HG02852 (cell line): ENCODE results near the gene CTSA.
"Not testable (repeated sequence)": the region's sequence is repeated elsewhere in the genome, so short reads cannot be mapped to it uniquely, and the experiment has no call there.

Source experiments
- ATAC-seq: cut with Tn5 transposase; IDR thresholded peaks from one replicate; pipeline ENCODE4 v1.9.1; 2021; ENCODE audit warnings: mild to moderate bottlenecking, moderate library complexity; ENCODE audit not compliant: unreplicated experiment

CTSA gene

DNA sequence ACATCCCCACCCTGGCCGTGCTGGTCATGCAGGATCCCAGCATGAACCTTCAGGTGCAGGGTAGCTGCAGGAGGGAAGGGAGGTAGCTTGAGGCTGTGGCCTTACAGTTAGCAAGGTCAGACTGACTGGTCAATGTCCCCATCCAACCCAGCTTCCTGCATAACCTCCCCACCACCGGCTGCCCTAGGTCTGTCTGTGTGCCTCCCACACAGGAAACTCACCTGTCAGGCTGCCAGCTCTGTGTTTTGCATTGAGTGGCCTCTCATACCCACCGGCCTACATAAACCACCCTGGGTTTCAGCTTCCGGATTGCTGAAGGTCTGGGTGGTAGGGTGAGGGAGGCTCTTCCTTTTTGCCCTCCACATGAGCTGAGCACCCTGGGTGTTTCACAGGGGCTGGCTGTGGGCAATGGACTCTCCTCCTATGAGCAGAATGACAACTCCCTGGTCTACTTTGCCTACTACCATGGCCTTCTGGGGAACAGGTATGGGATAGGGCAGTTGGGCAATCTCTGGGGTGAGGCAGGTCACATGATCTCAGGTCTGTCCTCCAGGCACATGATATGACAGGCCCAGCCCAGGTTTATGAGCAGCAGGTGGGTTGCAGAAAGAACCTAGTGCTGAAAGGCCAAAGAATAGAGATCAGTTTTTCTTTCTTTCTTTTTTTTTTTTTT lies 1.8 kb downstream of the CTSA start:
- ATAC-seq = no peak

- no peak for ATAC-seq
Measured at GRCh38 chr20:45893831-45894230, 2.7 kb downstream of the CTSA start.

GRCh38 chr20:45894797-45895196 lies 3.7 kb downstream of the CTSA start:
- no peak for ATAC-seq

DNA sequence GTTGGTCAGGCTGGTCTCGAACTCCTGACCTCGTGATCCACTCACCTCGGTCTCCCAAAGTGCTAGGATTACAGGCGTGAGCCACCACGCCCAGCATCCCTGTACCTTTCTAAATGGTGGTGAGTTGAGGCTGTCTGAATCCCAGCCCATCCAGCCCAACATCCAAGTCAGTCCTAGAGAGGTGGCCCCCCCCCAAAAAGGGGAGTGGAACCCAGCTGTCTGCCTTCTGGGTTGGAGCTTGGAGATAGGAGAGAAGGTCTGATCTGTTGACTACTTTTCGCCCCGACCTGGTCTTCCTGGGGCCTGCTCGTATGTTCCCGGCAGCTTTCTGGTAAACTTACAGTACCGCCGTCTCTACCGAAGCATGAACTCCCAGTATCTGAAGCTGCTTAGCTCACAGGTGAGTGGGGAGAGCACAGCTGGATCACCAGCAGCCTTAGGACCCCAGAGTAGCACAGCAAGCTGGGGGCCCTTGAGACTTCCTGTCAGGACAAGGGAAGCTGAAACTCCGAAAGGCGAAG lies 5.6 kb downstream of the CTSA start:
- no peak for ATAC-seq

DNA sequence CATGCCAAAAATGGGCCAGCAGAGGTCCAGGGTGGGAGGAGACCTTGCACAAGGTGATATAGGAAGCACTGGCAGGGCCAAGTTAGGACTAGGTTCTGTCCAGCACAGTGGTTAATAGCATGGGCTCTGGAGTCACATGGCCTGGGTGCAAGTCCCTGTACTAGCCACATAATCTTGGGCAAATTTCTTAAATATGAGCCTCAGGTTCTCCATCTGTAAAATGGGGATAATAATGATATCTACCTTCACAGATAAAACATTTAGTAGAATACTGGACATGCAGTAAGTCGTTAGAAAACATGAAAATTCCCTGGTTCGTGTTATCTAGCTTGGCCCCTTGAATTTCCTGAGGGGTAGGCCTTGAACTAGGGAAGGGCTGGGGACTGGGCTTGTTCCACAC lies 6.2 kb downstream of the CTSA start:
- no peak for ATAC-seq

GRCh38 chr20:45897692-45898091 lies 6.6 kb downstream of the CTSA start:
- no peak for ATAC-seq

DNA sequence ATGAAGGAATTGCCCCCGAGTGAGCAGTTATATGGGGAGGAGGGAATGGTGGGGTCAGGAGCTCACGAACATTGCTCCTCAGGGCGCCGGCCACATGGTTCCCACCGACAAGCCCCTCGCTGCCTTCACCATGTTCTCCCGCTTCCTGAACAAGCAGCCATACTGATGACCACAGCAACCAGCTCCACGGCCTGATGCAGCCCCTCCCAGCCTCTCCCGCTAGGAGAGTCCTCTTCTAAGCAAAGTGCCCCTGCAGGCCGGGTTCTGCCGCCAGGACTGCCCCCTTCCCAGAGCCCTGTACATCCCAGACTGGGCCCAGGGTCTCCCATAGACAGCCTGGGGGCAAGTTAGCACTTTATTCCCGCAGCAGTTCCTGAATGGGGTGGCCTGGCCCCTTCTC lies 7.2 kb downstream of the CTSA start:
- no peak for ATAC-seq

DNA sequence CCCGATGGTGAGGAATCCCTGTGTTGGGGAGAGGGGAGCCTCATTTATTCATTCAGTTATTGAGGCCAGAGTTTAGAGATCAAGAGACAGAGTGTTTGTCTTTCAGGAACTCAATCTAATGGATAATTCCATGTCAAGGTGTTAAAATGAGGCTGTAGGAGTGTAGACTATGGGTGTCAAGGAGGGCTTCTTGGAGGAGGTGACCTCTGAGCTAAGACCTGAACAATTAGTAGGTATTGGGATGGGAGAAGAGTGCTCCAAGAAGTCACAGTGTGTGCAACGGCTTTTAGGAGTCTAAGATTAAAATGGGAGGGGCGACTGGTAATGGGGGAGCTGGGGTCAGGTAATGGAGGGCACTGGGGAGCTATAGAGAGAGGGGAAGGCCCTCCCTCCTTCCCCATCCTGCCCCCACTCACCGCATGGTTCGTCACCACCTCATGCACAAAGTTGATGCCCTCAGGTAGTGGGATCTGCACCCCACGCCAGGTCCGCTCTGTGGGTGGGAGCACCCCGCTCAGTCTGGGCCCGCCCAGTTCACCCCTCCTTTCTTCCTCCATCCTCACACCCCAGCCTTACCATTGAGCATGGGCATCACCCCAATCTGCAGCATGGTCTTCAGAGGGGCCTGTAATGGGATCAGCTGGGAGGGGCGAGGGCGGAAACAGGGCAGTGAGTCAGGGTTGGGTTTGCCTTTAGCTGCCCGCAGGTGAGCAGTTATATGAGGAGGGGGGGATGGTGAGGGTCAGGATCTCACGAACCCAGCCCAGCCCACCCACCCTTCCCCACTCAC lies 8.1 kb downstream of the CTSA start:
- ATAC-seq = no peak

- ATAC-seq = not testable (repeated sequence)
Measured at GRCh38 chr20:45901332-45901731, 10.2 kb downstream of the CTSA start.

- ATAC-seq = no peak
Measured at GRCh38 chr20:45902199-45902701, 11.1 kb downstream of the CTSA start.

- ATAC-seq = no peak
Measured at GRCh38 chr20:45904583-45905504, 13.7 kb downstream of the CTSA start.

DNA sequence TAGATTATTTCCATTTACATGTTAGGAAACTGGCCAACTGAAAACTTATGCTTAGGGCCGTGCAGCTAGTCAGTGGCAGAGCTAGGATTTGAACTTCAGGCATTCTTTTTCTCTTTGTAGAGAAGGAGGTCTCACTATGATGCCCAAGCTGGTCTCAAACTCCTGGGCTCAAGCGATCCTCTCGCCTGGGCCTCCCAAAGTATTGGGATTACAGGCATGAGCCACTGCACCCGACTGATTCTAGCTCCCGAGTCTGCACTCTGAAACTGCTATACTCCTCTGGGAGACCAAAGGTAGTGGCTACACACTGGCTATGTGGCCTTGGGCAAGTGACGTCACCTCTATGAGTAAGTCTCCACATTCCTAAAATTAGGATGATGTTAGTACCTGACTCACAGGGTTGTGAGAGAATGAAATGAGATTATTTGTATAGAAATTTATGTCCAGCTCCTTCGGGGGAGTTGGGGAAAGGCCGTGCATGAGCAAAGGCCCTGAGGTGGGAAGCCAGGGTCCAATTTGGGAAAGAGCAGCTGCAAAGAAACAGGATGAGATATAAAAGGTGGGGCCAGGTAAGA lies 14.5 kb downstream of the CTSA start:
- no peak for ATAC-seq

- ATAC-seq = no peak
Measured at GRCh38 chr20:45907219-45907948, 16.2 kb downstream of the CTSA start.

GRCh38 chr20:45908084-45908483 lies 16.9 kb downstream of the CTSA start:
- ATAC-seq = no peak

- ATAC-seq = no peak
Measured at GRCh38 chr20:45909336-45909808, 18.2 kb downstream of the CTSA start.

DNA sequence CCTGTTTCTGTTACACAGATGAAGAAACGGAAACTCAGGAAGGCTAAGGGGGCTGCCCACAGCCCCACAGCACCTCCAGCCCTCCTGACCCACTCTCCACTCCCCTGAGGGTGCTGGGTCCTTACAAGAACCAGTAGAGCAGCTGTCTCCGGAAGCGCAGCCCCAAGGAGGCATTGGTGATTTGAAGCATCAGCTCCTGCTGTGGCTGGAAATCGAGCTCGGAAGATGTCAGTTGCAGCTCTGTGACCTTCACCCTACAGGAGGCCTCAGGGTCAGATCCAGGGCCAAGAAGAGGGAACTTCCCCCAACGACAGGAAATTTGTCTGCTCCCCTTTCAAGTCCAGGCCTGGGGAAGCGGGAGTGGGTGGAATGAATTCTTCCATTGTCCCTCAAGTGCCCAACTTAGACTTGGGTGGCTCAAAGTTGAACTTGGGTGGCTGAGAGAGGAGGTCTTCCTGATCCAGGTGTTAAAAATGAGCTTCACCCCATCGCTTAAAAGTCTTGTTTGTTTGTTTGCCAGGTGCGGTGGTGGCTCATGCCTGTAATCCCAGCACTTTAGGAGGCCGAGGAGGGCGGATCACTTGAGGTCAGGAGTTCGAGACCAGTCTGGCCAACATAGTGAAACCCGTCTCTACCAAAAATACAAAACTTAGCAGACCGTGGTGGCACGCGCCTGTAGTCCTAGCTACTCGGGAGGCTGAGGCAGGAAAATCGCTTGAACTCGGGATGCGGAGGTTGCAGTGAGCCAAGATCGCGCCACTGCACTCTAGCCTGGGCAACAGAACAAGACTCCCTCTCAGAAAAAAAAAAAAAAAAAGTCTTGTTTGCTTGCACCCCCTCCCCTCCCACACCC lies 18.9 kb downstream of the CTSA start:
- ATAC-seq = no peak

- peak; percentile 87 for ATAC-seq
Measured at GRCh38 chr20:45910670-45911485, 19.7 kb downstream of the CTSA start.
